Measurements from ENCODE around the gene OR2C3. TPM values are rescaled to one million over a fixed set of nuclear protein-coding genes. Genes with fewer than 3 reads are reported as not detected.

OR2C3 gene
- polyA plus RNA-seq, 3 donors: 0.01 TPM; not detected in 2

DNA sequence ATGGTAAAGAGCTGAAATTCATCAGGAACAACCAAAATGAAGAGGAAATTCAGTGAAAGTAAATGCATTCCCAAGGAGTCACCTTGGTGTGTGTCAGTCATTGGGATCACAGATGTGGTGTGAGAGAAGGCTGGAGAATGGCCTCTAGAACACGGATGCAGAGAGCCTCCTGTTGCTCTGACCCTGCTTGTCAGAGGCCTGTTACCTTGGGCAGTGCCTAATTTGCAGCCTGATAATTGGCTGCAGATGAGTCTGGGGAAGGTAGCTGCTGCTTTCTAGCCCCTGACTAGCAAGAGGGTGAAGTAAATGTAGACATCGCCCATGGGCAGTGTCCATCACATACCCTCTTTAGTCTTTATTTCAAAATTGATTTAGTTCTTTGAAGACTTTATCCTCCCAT is 16.0 kb upstream of the OR2C3 start:
- no peak for TF ChIP-seq CTCF (IDR thresholded peaks at IDR 0.05)
- no peaks in the 10 kb centered on the region for H3K9me3 ChIP-seq (replicated peaks in 1 of 2; ENCODE audit: control insufficient read depth in 1 of 2, insufficient read depth in 1 of 2, low read length in 2 of 2)
- no peak overlapping the region for H3K9ac ChIP-seq (ENCODE audit: insufficient read depth, low read length, poor library complexity, severe bottlenecking)
- 50% methylated on average over 1 of the region's 2 CpGs for WGBS (ENCODE audit: insufficient coverage)
- H3K4me3 ChIP-seq (replicated peaks in 1 of 3; ENCODE audit: low read depth in 2 of 3, low read length in 3 of 3): no peak overlapping the region
- Mint-ChIP-seq H3K36me3 (no peaks in the 10 kb centered on the region), H3K9me3 (peaks cover 0 to 3% (median 2%) of the 10 kb centered on the region in 7 donors), H3K27ac (no peak overlapping the region), H3K4me1 (peaks cover 13% of the 10 kb centered on the region), H3K4me3 (no peak overlapping the region), H3K27me3 (ENCODE audit: low read depth in 3 of 3) (peaks cover 4 to 15% (median 9%) of the 10 kb centered on the region in 3 donors)
- no peak overlapping the region for H3K27ac ChIP-seq (ENCODE audit: low read depth in 1 of 2, low read length in 2 of 2)
- no peak overlapping the region for H3K4me2 ChIP-seq (replicated peaks; ENCODE audit: extremely low read depth, low read length, poor library complexity, severe bottlenecking)
- no peaks in the 10 kb centered on the region for H4K20me1 ChIP-seq (ENCODE audit: insufficient read depth, low read length)
- no peaks in the 10 kb centered on the region for H3K36me3 ChIP-seq (replicated peaks in 1 of 2; ENCODE audit: control insufficient read depth in 1 of 2, insufficient read depth in 2 of 2, low read length in 2 of 2)
- H3K27me3 ChIP-seq (ENCODE audit: control insufficient read depth in 2 of 2, insufficient read depth in 2 of 2, low read length in 2 of 2): peaks cover 2% of the 10 kb centered on the region in 2 donors
- peaks cover 12% of the 10 kb centered on the region in 2 donors for H3K4me1 ChIP-seq (ENCODE audit: control insufficient read depth in 1 of 2, insufficient read depth in 2 of 2, low read length in 2 of 2)
- no peak for DNase-seq
- intact Hi-C loops (cut with micrococcal nuclease): no loop called here
- H2AFZ ChIP-seq (ENCODE audit: insufficient read depth, low read depth, low read length, poor library complexity, severe bottlenecking): no peak overlapping the region
- no peaks in the 10 kb centered on the region for H3K79me2 ChIP-seq (ENCODE audit: insufficient read depth, low read length)

- no peaks in the 10 kb centered on the region for H3K9me3 ChIP-seq (replicated peaks in 1 of 2; ENCODE audit: control insufficient read depth in 1 of 2, insufficient read depth in 1 of 2, low read length in 2 of 2)
- Mint-ChIP-seq H3K27me3 (ENCODE audit: low read depth in 3 of 3) (peaks cover 4 to 18% (median 9%) of the 10 kb centered on the region in 3 donors), H3K27ac (no peak overlapping the region), H3K4me3 (no peak overlapping the region), H3K36me3 (no peaks in the 10 kb centered on the region), H3K4me1 (peaks cover 13% of the 10 kb centered on the region), H3K9me3 (peaks cover 0 to 3% (median 1%) of the 10 kb centered on the region in 7 donors)
- no peaks in the 10 kb centered on the region for H4K20me1 ChIP-seq (ENCODE audit: insufficient read depth, low read length)
- H3K4me3 ChIP-seq (replicated peaks in 1 of 3; ENCODE audit: low read depth in 2 of 3, low read length in 3 of 3): no peak overlapping the region
- peaks cover 12% of the 10 kb centered on the region in 2 donors for H3K4me1 ChIP-seq (ENCODE audit: control insufficient read depth in 1 of 2, insufficient read depth in 2 of 2, low read length in 2 of 2)
- no peak overlapping the region for H3K27ac ChIP-seq (ENCODE audit: low read depth in 1 of 2, low read length in 2 of 2)
- TF ChIP-seq CTCF (IDR thresholded peaks at IDR 0.05): no peak
- H3K79me2 ChIP-seq (ENCODE audit: insufficient read depth, low read length): no peaks in the 10 kb centered on the region
- no peak overlapping the region for H3K4me2 ChIP-seq (replicated peaks; ENCODE audit: extremely low read depth, low read length, poor library complexity, severe bottlenecking)
- intact Hi-C loops (cut with micrococcal nuclease): no loop called here
- no CpG with 5 or more reads among the region's 1 CpG for WGBS (ENCODE audit: insufficient coverage)
- no peaks in the 10 kb centered on the region for H3K36me3 ChIP-seq (replicated peaks in 1 of 2; ENCODE audit: control insufficient read depth in 1 of 2, insufficient read depth in 2 of 2, low read length in 2 of 2)
- no peak overlapping the region for H2AFZ ChIP-seq (ENCODE audit: insufficient read depth, low read depth, low read length, poor library complexity, severe bottlenecking)
- H3K9ac ChIP-seq (ENCODE audit: insufficient read depth, low read length, poor library complexity, severe bottlenecking): no peak overlapping the region
- H3K27me3 ChIP-seq (ENCODE audit: control insufficient read depth in 2 of 2, insufficient read depth in 2 of 2, low read length in 2 of 2): peaks cover 2% of the 10 kb centered on the region in 2 donors
- no peak for DNase-seq
Observed at GRCh38 chr1:247551721-247552120, 15.5 kb upstream of the OR2C3 start.
